ENCODE results near the gene MAP2K4.
"Not testable (repeated sequence)": the region's sequence is repeated elsewhere in the genome, so short reads cannot be mapped to it uniquely, and the experiment has no call there.

Gene MAP2K4

GRCh38 chr17:12136646-12137045 lies 116.0 kb downstream of the MAP2K4 start:
- Histone ChIP-seq H3K9ac (ENCODE audit: low read length) (no peak overlapping the region), H3K27ac (ENCODE audit: low read depth, low read length, poor library complexity, severe bottlenecking) (no peak overlapping the region), H4K20me1 (ENCODE audit: insufficient read depth, low read length) (no peaks in the 10 kb centered on the region), H3K27me3 (ENCODE audit: insufficient read depth, low read length) (no peaks in the 10 kb centered on the region), H3F3A (ENCODE audit: insufficient read depth, low read length) (no peaks in the 10 kb centered on the region), H3K4me1 (ENCODE audit: insufficient read depth, low read length, severe bottlenecking) (no peaks in the 10 kb centered on the region), H3K79me2 (ENCODE audit: insufficient read depth, low read length) (no peaks in the 10 kb centered on the region), H3K4me2 (ENCODE audit: low read length) (no peak overlapping the region), H3K36me3 (ENCODE audit: insufficient read depth, low read length) (peaks cover 31% of the 10 kb centered on the region), H3K4me3 (ENCODE audit: low read depth, low read length, poor library complexity, severe bottlenecking) (no peak overlapping the region), H2AFZ (ENCODE audit: low read length) (no peak overlapping the region), H3K9me3 (ENCODE audit: low read length) (peaks cover 5% of the 10 kb centered on the region; the same call in 1 of the 2 replicates), H3K9me2 (ENCODE audit: low read depth, low read length) (no peaks in the 10 kb centered on the region)
- TF ChIP-seq EZH2 (IDR thresholded peaks at IDR 0.05; ENCODE audit: borderline replicate concordance, low read length) = no peak
- no peak for TF ChIP-seq CTCF (IDR thresholded peaks at IDR 0.05; ENCODE audit: low read length)

- H3K9me3 ChIP-seq (ENCODE audit: low read length) = peaks cover 5% of the 10 kb centered on the region; the same call in 1 of the 2 replicates
- no peaks in the 10 kb centered on the region for H3F3A ChIP-seq (ENCODE audit: insufficient read depth, low read length)
- no peak overlapping the region for H3K27ac ChIP-seq (ENCODE audit: low read depth, low read length, poor library complexity, severe bottlenecking)
- TF ChIP-seq EZH2 (IDR thresholded peaks at IDR 0.05; ENCODE audit: borderline replicate concordance, low read length) (no peak), CTCF (IDR thresholded peaks at IDR 0.05; ENCODE audit: low read length) (no peak)
- no peak overlapping the region for H3K9ac ChIP-seq (ENCODE audit: low read length)
- H3K27me3 ChIP-seq (ENCODE audit: insufficient read depth, low read length) = no peaks in the 10 kb centered on the region
- no peak overlapping the region for H2AFZ ChIP-seq (ENCODE audit: low read length)
- no peaks in the 10 kb centered on the region for H4K20me1 ChIP-seq (ENCODE audit: insufficient read depth, low read length)
- no peaks in the 10 kb centered on the region for H3K4me1 ChIP-seq (ENCODE audit: insufficient read depth, low read length, severe bottlenecking)
- H3K9me2 ChIP-seq (ENCODE audit: low read depth, low read length) = no peaks in the 10 kb centered on the region
- H3K4me3 ChIP-seq (ENCODE audit: low read depth, low read length, poor library complexity, severe bottlenecking) = no peak overlapping the region
- peaks cover 37% of the 10 kb centered on the region for H3K36me3 ChIP-seq (ENCODE audit: insufficient read depth, low read length)
- no peak overlapping the region for H3K4me2 ChIP-seq (ENCODE audit: low read length)
- H3K79me2 ChIP-seq (ENCODE audit: insufficient read depth, low read length) = no peaks in the 10 kb centered on the region
Observed at GRCh38 chr17:12137859-12138258, 117.2 kb downstream of the MAP2K4 start.

GRCh38 chr17:12140685-12141084 lies 120.0 kb downstream of the MAP2K4 start:
- Histone ChIP-seq H3K36me3 (ENCODE audit: insufficient read depth, low read length) (peaks cover 39% of the 10 kb centered on the region), H3K4me1 (ENCODE audit: insufficient read depth, low read length, severe bottlenecking) (no peaks in the 10 kb centered on the region), H2AFZ (ENCODE audit: low read length) (no peak overlapping the region), H3K4me3 (ENCODE audit: low read depth, low read length, poor library complexity, severe bottlenecking) (no peak overlapping the region), H3K27me3 (ENCODE audit: insufficient read depth, low read length) (no peaks in the 10 kb centered on the region), H3K9me2 (ENCODE audit: low read depth, low read length) (no peaks in the 10 kb centered on the region), H3K79me2 (ENCODE audit: insufficient read depth, low read length) (no peaks in the 10 kb centered on the region), H3F3A (ENCODE audit: insufficient read depth, low read length) (no peaks in the 10 kb centered on the region), H4K20me1 (ENCODE audit: insufficient read depth, low read length) (no peaks in the 10 kb centered on the region), H3K4me2 (ENCODE audit: low read length) (no peak overlapping the region), H3K9me3 (ENCODE audit: low read length) (peaks cover 5% of the 10 kb centered on the region; the same call in 1 of the 2 replicates), H3K9ac (ENCODE audit: low read length) (no peak overlapping the region), H3K27ac (ENCODE audit: low read depth, low read length, poor library complexity, severe bottlenecking) (no peak overlapping the region)
- TF ChIP-seq EZH2 (IDR thresholded peaks at IDR 0.05; ENCODE audit: borderline replicate concordance, low read length) = no peak
- TF ChIP-seq CTCF (IDR thresholded peaks at IDR 0.05; ENCODE audit: low read length) = no peak

GRCh38 chr17:12162187-12162586 lies 141.5 kb downstream of the MAP2K4 start:
- H3K79me2 ChIP-seq (ENCODE audit: insufficient read depth, low read length); H3K27ac ChIP-seq (ENCODE audit: low read depth, low read length, poor library complexity, severe bottlenecking); H3K4me1 ChIP-seq (ENCODE audit: insufficient read depth, low read length, severe bottlenecking); H3K36me3 ChIP-seq (ENCODE audit: insufficient read depth, low read length); H3K9me2 ChIP-seq (ENCODE audit: low read depth, low read length); H3F3A ChIP-seq (ENCODE audit: insufficient read depth, low read length); H3K4me2 ChIP-seq (ENCODE audit: low read length); H3K27me3 ChIP-seq (ENCODE audit: insufficient read depth, low read length); H3K9me3 ChIP-seq (ENCODE audit: low read length); H2AFZ ChIP-seq (ENCODE audit: low read length); H3K9ac ChIP-seq (ENCODE audit: low read length); H3K4me3 ChIP-seq (ENCODE audit: low read depth, low read length, poor library complexity, severe bottlenecking); H4K20me1 ChIP-seq (ENCODE audit: insufficient read depth, low read length): not testable (repeated sequence)

Data from OCI-LY1 (cell line).